Uterus (tissue), 4 donors: Measurements from ENCODE around the gene CD1D. TPM values are rescaled to one million over a fixed set of nuclear protein-coding genes. Genes with fewer than 3 reads are reported as not detected.

Experiments
- DNase-seq, 2 donors: peaks; one replicate each; pipeline ENCODE4 v3.0.0-alpha.2; 2019 to 2020
- H3K27ac ChIP-seq, 2 donors: fragments of 200-600 bp; sonication (generic); 1 replicate in 1 of 2; 2 replicates in 1 of 2; pipeline ENCODE4 v1.5.1; 2016 to 2018
- H3K27me3 ChIP-seq, 2 donors: fragments of 200-600 bp; sonication (generic); one replicate each; pipeline ENCODE4 v1.5.1; 2018 to 2019; ENCODE audit warnings: control low read depth in 1 of 2
- H3K36me3 ChIP-seq, 2 donors: fragments of 200-600 bp; sonication (generic); one replicate each; pipeline ENCODE4 v1.5.1; 2019; ENCODE audit warnings: control low read depth in 1 of 2
- H3K4me1 ChIP-seq, 2 donors: fragments of 200-600 bp; sonication (generic); one replicate each; pipeline ENCODE4 v1.5.1; 2018 to 2019; ENCODE audit warnings: control low read depth in 1 of 2
- H3K4me3 ChIP-seq, 2 donors: fragments of 200-600 bp; sonication (generic); 1 replicate in 1 of 2; 2 replicates in 1 of 2; pipeline ENCODE4 v1.5.1; 2018 to 2019; ENCODE audit warnings: mild to moderate bottlenecking in 1 of 2
- H3K9me3 ChIP-seq, 2 donors: fragments of 200-600 bp; sonication (generic); one replicate each; pipeline ENCODE4 v1.5.1; 2019; ENCODE audit warnings: control low read depth in 1 of 2
- CTCF ChIP-seq, 4 experiments: fragments of 200-600 bp in 2 of 4; fragments of 450-650 bp in 2 of 4; sonication (generic) in 2 of 4; IDR thresholded peaks; one replicate each; pipeline ENCODE4 v1.5.1; 2016 to 2019; ENCODE audit warnings: antibody characterized with exemption in 4 of 4, mild to moderate bottlenecking in 2 of 4, moderate library complexity in 1 of 4
- POLR2A ChIP-seq, 2 donors: fragments of 450-650 bp; IDR thresholded peaks; one replicate each; pipeline ENCODE4 v1.6.1; 2016; ENCODE audit warnings: antibody characterized with exemption in 2 of 2, mild to moderate bottlenecking in 1 of 2, moderate library complexity in 1 of 2
- intact Hi-C: fragments of 100-400 bp; cut with DNase I; formaldehyde crosslinking; loops from one replicate; pipeline ENCODE4 v1.15.1; 2023; ENCODE audit warnings: low total_unique reads
- total RNA-seq, 4 donors: library from RNA; depleted of rRNA in 3 of 4; stranded (reverse); fragments of >200 nt in 3 of 4; gene quantifications; one replicate each; pipeline versions ENCODE4 v1.1.0 to v1.2.4, GENCODE V29; 2014 to 2023
- donor health status: DM: yes; HTN: yes; CAD: no.

The CD1D gene
- total RNA-seq, 4 donors from 2014 or later = 1.5 to 3.4 (median 1.8) TPM

GRCh38 chr1:158227904-158228623 lies 47.4 kb downstream of the CD1D start:
- H3K36me3 ChIP-seq = no peaks in the 10 kb centered on the region
- intact Hi-C loops = no loop called here
- H3K4me3 ChIP-seq = no peak overlapping the region
- H3K27me3 ChIP-seq = no peaks in the 10 kb centered on the region
- no peaks in the 10 kb centered on the region for H3K9me3 ChIP-seq
- H3K4me1 ChIP-seq = no peaks in the 10 kb centered on the region
- TF ChIP-seq POLR2A (IDR thresholded peaks at IDR 0.05) (no peak), CTCF (IDR thresholded peaks at IDR 0.05) (no peak)
- no peak overlapping the region for H3K27ac ChIP-seq
- no peak for DNase-seq

Other genes with a start within 250 kb of the CD1D start
- gene KIRREL1, start 187.2 kb upstream of the CD1D start, total RNA-seq = 100 to 1,000 TPM in 1 of 4 donors, 10 to 100 TPM in 3; 34.1 to 102 (median 57.4) TPM
- not detected for gene CD1A, start 73.5 kb downstream of the CD1D start, total RNA-seq
- 1 to 10 TPM in 1 of 4 donors, under 1 TPM in 1, not detected in 2; 0.55 to 1.9 TPM for gene CD1C, start 109.0 kb downstream of the CD1D start, total RNA-seq
- not detected for gene CD1B, start 150.6 kb downstream of the CD1D start, total RNA-seq
- gene CD1E, start 173.0 kb downstream of the CD1D start, total RNA-seq = under 1 TPM in 1 of 4 donors, not detected in 3; 0.21 TPM
- gene OR10T2, start 218.6 kb downstream of the CD1D start, total RNA-seq = not detected
- not detected for gene OR10K2, start 245.3 kb downstream of the CD1D start, total RNA-seq